Common myeloid progenitor, CD34-positive (primary cell): ENCODE measurements around the gene EPM2A.

ENCODE experiments used
- CTCF ChIA-PET: fragments of 350-600 bp; sonication (Branson Sonifier 250); formaldehyde crosslinking; loops from one replicate; lab custom pipeline; 2021; ENCODE audit warnings: antibody characterized with exemption; lab: Charles Lee
- POLR2A ChIA-PET: fragments of 350-600 bp; sonication (Branson Sonifier 250); formaldehyde crosslinking; loops from one replicate; lab custom pipeline; 2021; ENCODE audit warnings: antibody characterized with exemption; lab: Charles Lee
- DNase-seq, 3 donors: peaks; one replicate each; pipeline versions ENCODE4 v3.0.0 to v3.0.0-alpha.2; 2013
- H3K27ac ChIP-seq, 2 experiments: 1 replicate in 1 of 2; 2 replicates in 1 of 2; pipeline ENCODE4 v1.7.0; 2013; ENCODE audit warnings: inconsistent platforms in 2 of 2, low read length in 2 of 2, mild to moderate bottlenecking in 2 of 2, low read depth in 1 of 2, moderate library complexity in 1 of 2; ENCODE audit not compliant: severe bottlenecking in 2 of 2, insufficient read depth in 1 of 2, poor library complexity in 1 of 2
- H3K27me3 ChIP-seq, 5 experiments: replicated peaks in 2 of 5; 1 replicate in 3 of 5; 2 replicates in 2 of 5; pipeline versions ENCODE4 v1.6.1 to v1.7.0; 2013; ENCODE audit warnings: low read length in 4 of 5, mild to moderate bottlenecking in 2 of 5, moderate library complexity in 2 of 5, inconsistent platforms in 1 of 5; ENCODE audit not compliant: insufficient read depth in 5 of 5, control insufficient read depth in 4 of 5
- H3K36me3 ChIP-seq, 4 experiments: 1 replicate in 2 of 4; 2 replicates in 2 of 4; pipeline versions ENCODE4 v1.6.1 to v1.7.0; 2013; ENCODE audit warnings: low read length in 3 of 4, control low read depth in 1 of 4, mild to moderate bottlenecking in 1 of 4; ENCODE audit not compliant: control insufficient read depth in 4 of 4, insufficient read depth in 4 of 4
- H3K4me1 ChIP-seq, 4 experiments: 1 replicate in 3 of 4; 2 replicates in 1 of 4; pipeline versions ENCODE4 v1.6.1 to v1.7.1; 2013; ENCODE audit warnings: low read length in 3 of 4, mild to moderate bottlenecking in 3 of 4, control low read depth in 1 of 4, inconsistent platforms in 1 of 4, moderate library complexity in 1 of 4; ENCODE audit not compliant: control insufficient read depth in 4 of 4, insufficient read depth in 4 of 4; ENCODE audit errors: control extremely low read depth in 1 of 4
- H3K4me3 ChIP-seq, 7 experiments: 1 replicate in 4 of 7; 2 replicates in 3 of 7; pipeline versions ENCODE4 v1.5.1 to v1.7.0; 2013; ENCODE audit warnings: mild to moderate bottlenecking in 7 of 7, low read length in 6 of 7, moderate library complexity in 6 of 7, inconsistent platforms in 2 of 7, low read depth in 2 of 7, control low read depth in 1 of 7; ENCODE audit not compliant: insufficient read depth in 4 of 7, control insufficient read depth in 1 of 7; ENCODE audit errors: extremely low read depth in 1 of 7
- H3K9me3 ChIP-seq, 5 experiments: 1 replicate in 4 of 5; 2 replicates in 1 of 5; pipeline versions ENCODE4 v1.6.1 to v1.7.1; 2013; ENCODE audit warnings: low read length in 4 of 5, mild to moderate bottlenecking in 2 of 5, inconsistent platforms in 1 of 5, low read depth in 1 of 5, moderate library complexity in 1 of 5; ENCODE audit not compliant: control insufficient read depth in 4 of 5, insufficient read depth in 2 of 5; ENCODE audit errors: control extremely low read depth in 1 of 5
- WGBS: methylation state at CpG from one replicate; pipeline ENCODE4 v1.1.5; 2013; ENCODE audit not compliant: insufficient coverage; 5-methylcytosine and 5-hydroxymethylcytosine counted together

Gene EPM2A

GRCh38 chr6:145627451-145627850, 107.9 kb downstream of the EPM2A start:
- no peaks in the 10 kb centered on the region for H3K27me3 ChIP-seq
- peaks cover 0 to 9% (median 8%) of the 10 kb centered on the region in 4 experiments for H3K36me3 ChIP-seq
- no peak overlapping the region for H3K27ac ChIP-seq
- no peaks in the 10 kb centered on the region for H3K4me1 ChIP-seq
- H3K4me3 ChIP-seq, result no peak overlapping the region
- WGBS, result 99% methylated on average over 16 of the region's 17 CpGs
- ChIA-PET POLR2A (no interaction called here), CTCF (no interaction called here)
- no peak for DNase-seq
- no peaks in the 10 kb centered on the region for H3K9me3 ChIP-seq

DNA sequence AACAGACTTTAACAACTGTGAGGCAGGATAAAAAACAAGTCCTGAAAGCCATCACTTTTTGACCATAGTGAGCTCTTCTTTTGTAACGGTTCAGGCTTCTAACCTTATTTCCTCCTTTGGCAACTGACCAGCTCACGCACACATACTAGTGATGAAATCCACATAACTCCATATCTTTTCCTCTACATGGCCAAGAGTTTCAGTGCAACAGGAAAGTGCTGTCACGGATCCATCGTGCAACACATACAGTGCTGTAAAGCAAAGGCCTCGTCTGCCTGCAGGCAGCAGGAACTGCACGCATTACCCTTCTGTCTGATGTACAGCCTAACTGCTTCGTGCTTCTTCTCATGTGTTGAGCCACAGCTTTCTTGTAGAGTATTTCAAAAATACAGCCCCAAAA, 108.5 kb downstream of the EPM2A start:
- ChIA-PET CTCF (no interaction called here), POLR2A (no interaction called here)
- Histone ChIP-seq H3K36me3 (peaks cover 0 to 9% (median 8%) of the 10 kb centered on the region in 4 experiments), H3K9me3 (no peaks in the 10 kb centered on the region), H3K4me1 (no peaks in the 10 kb centered on the region), H3K27ac (no peak overlapping the region), H3K27me3 (no peaks in the 10 kb centered on the region), H3K4me3 (no peak overlapping the region)
- 89% methylated on average over 7 of the region's 7 CpGs for WGBS
- DNase-seq, result no peak

GRCh38 chr6:145623231-145623630, 112.1 kb downstream of the EPM2A start:
- DNase-seq, result no peak
- Histone ChIP-seq H3K9me3 (peaks cover 0 to 4% (median 0%) of the 10 kb centered on the region in 5 experiments), H3K27me3 (no peaks in the 10 kb centered on the region), H3K4me1 (no peaks in the 10 kb centered on the region), H3K27ac (no peak overlapping the region), H3K36me3 (peaks cover 0 to 9% (median 7%) of the 10 kb centered on the region in 4 experiments), H3K4me3 (no peak overlapping the region)
- WGBS, result 100% methylated on average over 1 of the region's 1 CpG
- POLR2A ChIA-PET, result no interaction called here
- CTCF ChIA-PET, result no interaction called here

DNA sequence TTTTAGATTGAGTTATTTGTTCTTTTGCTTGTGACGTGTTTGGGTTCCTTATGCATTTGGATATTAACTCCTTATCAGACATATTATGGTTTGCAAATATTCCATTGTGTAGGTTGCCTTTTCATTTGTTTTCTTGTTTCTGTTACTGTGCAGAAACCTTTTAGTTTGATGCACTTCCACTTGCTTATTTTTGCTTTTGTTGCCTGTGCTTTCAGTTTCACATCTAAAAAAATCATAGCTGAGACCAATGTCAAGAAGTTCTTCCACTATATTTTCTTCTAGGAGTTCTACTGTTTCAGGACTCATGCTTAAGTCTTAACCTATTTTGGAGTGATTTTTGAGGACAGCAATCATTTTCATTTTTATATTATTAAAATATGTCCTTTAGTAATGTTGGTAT, 113.5 kb downstream of the EPM2A start:
- H3K36me3 ChIP-seq, result peaks cover 0 to under 1% (median under 1%) of the 10 kb centered on the region in 4 experiments
- no CpG with 5 or more reads among the region's 1 CpG for WGBS
- no peaks in the 10 kb centered on the region for H3K27me3 ChIP-seq
- no peak for DNase-seq
- ChIA-PET CTCF (no interaction called here), POLR2A (no interaction called here)
- no peak overlapping the region for H3K27ac ChIP-seq
- no peaks in the 10 kb centered on the region for H3K4me1 ChIP-seq
- peaks cover 0 to 4% (median 0%) of the 10 kb centered on the region in 5 experiments for H3K9me3 ChIP-seq
- H3K4me3 ChIP-seq, result no peak overlapping the region

GRCh38 chr6:145620088-145620487, 115.2 kb downstream of the EPM2A start:
- POLR2A ChIA-PET, result no interaction called here
- WGBS, result 98% methylated on average over 6 of the region's 7 CpGs
- Histone ChIP-seq H3K4me3 (no peak overlapping the region), H3K27ac (no peak overlapping the region), H3K4me1 (no peaks in the 10 kb centered on the region), H3K9me3 (peaks cover 0 to 4% (median 0%) of the 10 kb centered on the region in 5 experiments), H3K36me3 (no peaks in the 10 kb centered on the region), H3K27me3 (no peaks in the 10 kb centered on the region)
- CTCF ChIA-PET, result no interaction called here
- no peak for DNase-seq

GRCh38 chr6:145609521-145609920, 125.8 kb downstream of the EPM2A start:
- ChIA-PET CTCF (no interaction called here), POLR2A (no interaction called here)
- no peak for DNase-seq
- Histone ChIP-seq H3K4me3 (no peak overlapping the region), H3K27ac (no peak overlapping the region), H3K27me3 (no peaks in the 10 kb centered on the region), H3K9me3 (peaks cover 0 to 1% (median 0%) of the 10 kb centered on the region in 5 experiments), H3K36me3 (no peaks in the 10 kb centered on the region), H3K4me1 (no peaks in the 10 kb centered on the region)
- WGBS, result 100% methylated on average over 1 of the region's 1 CpG

- no peaks in the 10 kb centered on the region for H3K36me3 ChIP-seq
- H3K9me3 ChIP-seq, result peaks cover 0 to 1% (median 0%) of the 10 kb centered on the region in 5 experiments
- H3K4me1 ChIP-seq, result no peaks in the 10 kb centered on the region
- no peaks in the 10 kb centered on the region for H3K27me3 ChIP-seq
- no peak overlapping the region for H3K27ac ChIP-seq
- WGBS, result no CpG with 5 or more reads among the region's 1 CpG
- no peak for DNase-seq
- H3K4me3 ChIP-seq, result no peak overlapping the region
- CTCF ChIA-PET, result interaction anchor here (1.2 kb wide), 1 partner anchor 107 kb away, joined by 3 read pairs; no protein-coding TSS in a partner anchor
- POLR2A ChIA-PET, result no interaction called here
Measured at GRCh38 chr6:145608850-145609249, 126.5 kb downstream of the EPM2A start.
